Liver (tissue), 9 donors: ENCODE measurements around the gene KLRC2. TPM values are rescaled to one million over a fixed set of nuclear protein-coding genes. Genes with fewer than 3 reads are reported as not detected.
"Not testable (repeated sequence)": the region's sequence is repeated elsewhere in the genome, so short reads cannot be mapped to it uniquely, and the experiment has no call there.

Experiments used
- DNase-seq: peaks from one replicate; pipeline ENCODE4 v3.0.0-alpha.2; 2017; ENCODE audit warnings: low spot score
- H3K27ac ChIP-seq, 2 donors: one replicate each; pipeline ENCODE4 v1.7.0; 2013; ENCODE audit warnings: inconsistent platforms in 2 of 2, low read length in 2 of 2, control low read depth in 1 of 2, low read depth in 1 of 2, mild to moderate bottlenecking in 1 of 2
- H3K27me3 ChIP-seq, 4 donors: one replicate each; pipeline versions ENCODE4 v1.6.1 to v1.7.0; 2013; ENCODE audit warnings: low read length in 3 of 4, inconsistent platforms in 1 of 4, mild to moderate bottlenecking in 1 of 4, moderate library complexity in 1 of 4; ENCODE audit not compliant: control insufficient read depth in 4 of 4, insufficient read depth in 4 of 4
- H3K36me3 ChIP-seq, 4 donors: one replicate each; pipeline versions ENCODE4 v1.6.1 to v1.7.0; 2013; ENCODE audit warnings: low read length in 3 of 4, mild to moderate bottlenecking in 3 of 4, low read depth in 1 of 4, moderate library complexity in 1 of 4; ENCODE audit not compliant: control insufficient read depth in 4 of 4, insufficient read depth in 3 of 4
- H3K4me1 ChIP-seq, 4 donors: one replicate each; pipeline versions ENCODE4 v1.6.1 to v1.7.0; 2013; ENCODE audit warnings: low read length in 3 of 4, mild to moderate bottlenecking in 3 of 4, moderate library complexity in 1 of 4; ENCODE audit not compliant: control insufficient read depth in 4 of 4, insufficient read depth in 4 of 4
- H3K4me3 ChIP-seq, 3 donors: one replicate each; pipeline versions ENCODE4 v1.6.1 to v1.7.0; 2013; ENCODE audit warnings: low read length in 3 of 3, control low read depth in 1 of 3, low read depth in 1 of 3, mild to moderate bottlenecking in 1 of 3
- H3K9ac ChIP-seq, 2 donors: one replicate each; pipeline ENCODE4 v1.7.0; 2013; ENCODE audit warnings: low read length in 2 of 2, mild to moderate bottlenecking in 2 of 2, moderate library complexity in 2 of 2, control low read depth in 1 of 2, low read depth in 1 of 2
- H3K9me3 ChIP-seq, 4 donors: one replicate each; pipeline versions ENCODE4 v1.6.1 to v1.7.0; 2013; ENCODE audit warnings: low read length in 3 of 4; ENCODE audit not compliant: control insufficient read depth in 4 of 4
- ATF3 ChIP-seq: IDR thresholded peaks from 2 replicates; pipeline ENCODE4 v1.6.1; 2016; ENCODE audit warnings: antibody characterized with exemption
- CTCF ChIP-seq: fragments of 150-350 bp; IDR thresholded peaks from 2 replicates; pipeline ENCODE4 v1.5.1; 2017; ENCODE audit warnings: improper control_type of control experiment, low read depth, low read length; ENCODE audit not compliant: missing input control
- EGR1 ChIP-seq, 2 donors: IDR thresholded peaks; 2 replicates each; pipeline ENCODE4 v1.6.1; 2016 to 2018; ENCODE audit warnings: antibody characterized with exemption in 2 of 2, low read depth in 2 of 2
- FOXA1 ChIP-seq: IDR thresholded peaks from 2 replicates; pipeline ENCODE4 v1.6.1; 2016; ENCODE audit warnings: antibody characterized with exemption
- FOXA2 ChIP-seq: IDR thresholded peaks from 2 replicates; pipeline ENCODE4 v1.6.1; 2016; ENCODE audit warnings: antibody characterized with exemption
- GABPA ChIP-seq, 2 donors: IDR thresholded peaks in 1 of 2; conservative IDR thresholded peaks in 1 of 2; 2 replicates each; pipeline ENCODE4 v1.6.1; 2016; ENCODE audit warnings: antibody characterized with exemption in 2 of 2, mild to moderate bottlenecking in 1 of 2, moderate library complexity in 1 of 2
- HNF4A ChIP-seq, 2 donors: conservative IDR thresholded peaks; 2 replicates each; pipeline ENCODE4 v1.6.1; 2016; ENCODE audit warnings: antibody characterized with exemption in 2 of 2, mild to moderate bottlenecking in 2 of 2
- HNF4G ChIP-seq: IDR thresholded peaks from 2 replicates; pipeline ENCODE4 v1.6.1; 2016; ENCODE audit warnings: antibody characterized with exemption
- JUND ChIP-seq, 2 donors: IDR thresholded peaks; 2 replicates each; pipeline ENCODE4 v1.6.1; 2016; ENCODE audit warnings: antibody characterized with exemption in 2 of 2
- MAX ChIP-seq: IDR thresholded peaks from 2 replicates; pipeline ENCODE4 v1.6.1; 2016; ENCODE audit warnings: antibody characterized with exemption
- NR2F2 ChIP-seq: IDR thresholded peaks from 2 replicates; pipeline ENCODE4 v1.6.1; 2016; ENCODE audit warnings: antibody characterized with exemption
- RAD21 ChIP-seq, 2 donors: IDR thresholded peaks; 2 replicates each; pipeline ENCODE4 v1.6.1; 2016; ENCODE audit warnings: antibody characterized with exemption in 2 of 2, mild to moderate bottlenecking in 2 of 2
- RXRA ChIP-seq, 2 donors: IDR thresholded peaks; 2 replicates each; pipeline ENCODE4 v1.6.1; 2017 to 2018; ENCODE audit warnings: antibody characterized with exemption in 2 of 2, mild to moderate bottlenecking in 1 of 2
- SP1 ChIP-seq: IDR thresholded peaks from 2 replicates; pipeline ENCODE4 v1.6.1; 2018; ENCODE audit warnings: antibody characterized with exemption, mild to moderate bottlenecking
- TAF1 ChIP-seq: conservative IDR thresholded peaks from 2 replicates; pipeline ENCODE4 v1.6.1; 2016; ENCODE audit warnings: antibody characterized with exemption, mild to moderate bottlenecking
- YY1 ChIP-seq: IDR thresholded peaks from 2 replicates; pipeline ENCODE4 v1.6.1; 2016; ENCODE audit warnings: antibody characterized with exemption, mild to moderate bottlenecking
- ZBTB33 ChIP-seq: IDR thresholded peaks from 2 replicates; pipeline ENCODE4 v1.6.1; 2016; ENCODE audit warnings: antibody characterized with exemption
- WGBS: extraction: QIAGEN DNeasy Blood & Tissue Kit; methylation state at CpG from one replicate; pipeline ENCODE4 v1.1.7; 2013; 5-methylcytosine and 5-hydroxymethylcytosine counted together
- polyA plus RNA-seq, 2 donors: library from polyadenylated mRNA; stranded (reverse) in 1 of 2; unstranded in 1 of 2; fragments of 200-250 nt in 1 of 2; fragments of >200 nt in 1 of 2; fragmentation: Nextera tagmentation in 1 of 2; extraction: Ambion mirVana in 1 of 2; gene quantifications; one replicate each; pipeline versions ENCODE4 v1.2.1 to v1.2.3, GENCODE V29; 2013 to 2015
- total RNA-seq, 2 donors: library from RNA; depleted of rRNA; stranded (reverse); fragments of >200 nt; gene quantifications; one replicate each; pipeline ENCODE4 v1.2.3, GENCODE V29; 2014
- donor health status: healthy.
- donor health status: healthy.
- donor health status: healthy.
- donor health status: healthy.
- donor health status: healthy.

The KLRC2 gene
- total and polyA plus RNA-seq, 4 donors, result 0.13 to 1.5 (median 0.28) TPM

GRCh38 chr12:10389904-10390303 is 45.9 kb downstream of the KLRC2 start, which contains the start of gene KLRK1:
TSS of gene KLRK1 (minus strand) at chr12:10390041. CDS start at chr12:10388810, 1,231 bp downstream.
- H3K36me3 ChIP-seq, result no peaks in the 10 kb centered on the region
- no peak for DNase-seq
- peak within 1 kb of the TSS in 1 of 2 donors; percentile 20 for H3K9ac ChIP-seq
- peaks cover 0 to 2% (median 0%) of the 10 kb centered on the region in 4 donors for H3K27me3 ChIP-seq
- no peaks in the 10 kb centered on the region for H3K4me1 ChIP-seq
- no peak within 1 kb of the TSS for H3K27ac ChIP-seq
- TF ChIP-seq NR2F2, result no peak
- no peak for TF ChIP-seq ATF3
- no peak for TF ChIP-seq FOXA1
- TF ChIP-seq TAF1, result no peak
- TF ChIP-seq CTCF, result no peak
- TF ChIP-seq RAD21 (IDR thresholded peaks at IDR 0.05), result no peak
- TF ChIP-seq ZBTB33, result no peak
- no peak for TF ChIP-seq RXRA (IDR thresholded peaks at IDR 0.05)
- whole genome bisulfite sequencing, result 64% methylated on average over 1 of the region's 1 CpG
- no peaks in the 10 kb centered on the region for H3K9me3 ChIP-seq
- no peak within 1 kb of the TSS for H3K4me3 ChIP-seq

- TF ChIP-seq HNF4A (conservative IDR thresholded peaks at IDR 0.05) (no peak), MAX (no peak), GABPA (IDR thresholded peaks at IDR 0.05 in 1 of 2, conservative IDR thresholded peaks at IDR 0.05 in 1 of 2) (no peak), RAD21 (IDR thresholded peaks at IDR 0.05) (no peak), NR2F2 (no peak), ATF3 (no peak), SP1 (no peak), HNF4G (no peak), YY1 (no peak), FOXA2 (no peak), EGR1 (IDR thresholded peaks at IDR 0.05; ENCODE audit: low read depth in 2 of 2) (no peak), CTCF (no peak), JUND (IDR thresholded peaks at IDR 0.05) (no peak), RXRA (IDR thresholded peaks at IDR 0.05) (no peak)
- H3K36me3 ChIP-seq, result no peaks in the 10 kb centered on the region
- H3K9ac ChIP-seq, result peak overlapping the region in 1 of 2 donors; percentile 20
- WGBS, result 77% methylated on average over 9 of the region's 9 CpGs
- DNase-seq, result no peak
- H3K27ac ChIP-seq, result no peak overlapping the region
- no peak overlapping the region for H3K4me3 ChIP-seq
- peaks cover 0 to 2% (median 0%) of the 10 kb centered on the region in 4 donors for H3K9me3 ChIP-seq
- peaks cover 0 to 2% (median 0%) of the 10 kb centered on the region in 4 donors for H3K27me3 ChIP-seq
- no peaks in the 10 kb centered on the region for H3K4me1 ChIP-seq
Measured at GRCh38 chr12:10388624-10389413, 47.0 kb downstream of the KLRC2 start.

GRCh38 chr12:10387498-10387897 is 48.3 kb downstream of the KLRC2 start:
- H3K9me3 ChIP-seq, H3K27ac ChIP-seq, H3K27me3 ChIP-seq, H3K4me3 ChIP-seq, H3K4me1 ChIP-seq, H3K9ac ChIP-seq, DNase-seq, H3K36me3 ChIP-seq: not testable (repeated sequence)
- 89% methylated on average over 6 of the region's 6 CpGs for WGBS
